CD4-positive, alpha-beta T cell (primary cell): ENCODE results near the gene BTRC. TPM values are rescaled to one million over a fixed set of nuclear protein-coding genes. Genes with fewer than 3 reads are reported as not detected.

Source experiments
- ATAC-seq: fragments of 200-7000 bp; cut with Tn5 transposase; one replicate; pipeline ENCODE4 v1.10.0; 2022; ENCODE audit warnings: mild to moderate bottlenecking; ENCODE audit not compliant: poor library complexity
- CTCF ChIA-PET: fragments of 350-600 bp; sonication (Branson Sonifier 250); formaldehyde crosslinking; loops from one replicate; lab custom pipeline; 2021; ENCODE audit warnings: antibody characterized with exemption, inconsistent platforms; lab: Charles Lee
- POLR2A ChIA-PET: fragments of 350-600 bp; sonication (Branson Sonifier 250); formaldehyde crosslinking; loops from one replicate; lab custom pipeline; 2021; ENCODE audit warnings: antibody characterized with exemption, inconsistent platforms; lab: Charles Lee
- DNase-seq, 14 experiments: peaks; one replicate each; pipeline ENCODE4 v3.0.0-alpha.2; 2013 to 2020; ENCODE audit warnings: mixed read lengths in 2 of 14
- H3K27ac ChIP-seq, 2 donors: one replicate each; pipeline versions ENCODE4 v1.5.1 to v1.7.0; 2013; ENCODE audit warnings: low read length in 2 of 2, low read depth in 1 of 2, mild to moderate bottlenecking in 1 of 2
- H3K27me3 ChIP-seq, 2 experiments: 1 replicate in 1 of 2; 2 replicates in 1 of 2; pipeline versions ENCODE4 v1.6.1 to v1.7.0; 2013; ENCODE audit warnings: low read length in 2 of 2, control low read depth in 1 of 2, mild to moderate bottlenecking in 1 of 2, moderate library complexity in 1 of 2; ENCODE audit not compliant: insufficient read depth in 2 of 2, control insufficient read depth in 1 of 2
- H3K36me3 ChIP-seq: one replicate; pipeline ENCODE4 v1.6.1; 2013; ENCODE audit warnings: low read length, control low read depth; ENCODE audit not compliant: insufficient read depth
- H3K4me1 ChIP-seq: one replicate; pipeline ENCODE4 v1.6.1; 2013; ENCODE audit warnings: low read length, control low read depth; ENCODE audit not compliant: insufficient read depth
- H3K4me3 ChIP-seq: one replicate; pipeline ENCODE4 v1.5.1; 2013; ENCODE audit warnings: mild to moderate bottlenecking, low read length, moderate library complexity
- H3K9me3 ChIP-seq, 2 experiments: 1 replicate in 1 of 2; 2 replicates in 1 of 2; pipeline versions ENCODE4 v1.6.1 to v1.7.0; 2013; ENCODE audit warnings: low read length in 2 of 2, mild to moderate bottlenecking in 2 of 2, control low read depth in 1 of 2, moderate library complexity in 1 of 2; ENCODE audit not compliant: control insufficient read depth in 1 of 2, insufficient read depth in 1 of 2
- H3K27ac Mint-ChIP-seq: one replicate; pipeline ENCODE4 v1.8.0; 2020; ENCODE audit warnings: mixed read lengths
- H3K27me3 Mint-ChIP-seq: one replicate; pipeline ENCODE4 v1.8.0; 2021; ENCODE audit warnings: mixed read lengths
- H3K36me3 Mint-ChIP-seq: one replicate; pipeline ENCODE4 v1.8.0; 2021; ENCODE audit warnings: low read depth, mixed read lengths
- H3K4me1 Mint-ChIP-seq: one replicate; pipeline ENCODE4 v1.8.0; 2021; ENCODE audit warnings: low read depth, mixed read lengths
- H3K4me3 Mint-ChIP-seq: one replicate; pipeline ENCODE4 v1.8.0; 2020; ENCODE audit warnings: mild to moderate bottlenecking, mixed read lengths
- H3K9me3 Mint-ChIP-seq: one replicate; pipeline ENCODE4 v1.8.0; 2020; ENCODE audit warnings: mixed read lengths
- intact Hi-C, 2 experiments: fragments of 100-400 bp; cut with DNase I in 1 of 2; cut with micrococcal nuclease in 1 of 2; formaldehyde crosslinking; loops; one replicate each; pipeline versions ENCODE4 v1.15.1 to v1.9.0; 2023 to 2025; cut with DNase I, micrococcal nuclease
- total RNA-seq, 174 experiments: library from RNA in 2 of 174; stranded (reverse) in 2 of 174; gene quantifications; one replicate each; pipeline ENCODE4 v1.2.3 and lab custom pipeline; 2021 to 2026
- TF ChIP-seq, protein P1 (sequence below): fragments of 200-600 bp; IDR thresholded peaks from one replicate; pipeline ENCODE4 v1.8.0; 2022; ENCODE audit warnings: antibody characterized with exemption, mild to moderate bottlenecking

BTRC gene
- total RNA-seq, 2 experiments from 2014 or later = 13.1 to 13.2 TPM

DNA sequence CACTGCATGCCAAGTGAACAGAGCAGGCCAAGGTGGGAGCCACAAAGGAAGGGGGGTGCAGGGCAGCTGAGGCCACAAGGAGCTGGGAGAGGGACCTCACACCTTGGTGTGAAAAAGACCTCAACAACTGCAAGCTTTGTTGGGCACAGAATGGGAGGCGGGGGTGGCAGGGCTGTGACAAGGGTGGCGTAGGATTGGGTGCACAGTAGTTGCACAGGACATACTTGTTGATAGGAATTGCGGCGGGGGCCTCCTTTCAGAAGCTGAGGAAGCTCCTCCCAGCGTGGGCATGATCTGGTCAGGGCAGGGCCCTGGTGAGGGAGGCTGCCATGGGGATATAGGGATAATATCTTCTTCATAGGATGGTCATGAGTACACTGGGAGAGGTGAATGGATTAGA, 208.3 kb downstream of the BTRC start:
- Mint-ChIP-seq H3K4me1 (peaks cover 23% of the 10 kb centered on the region), H3K36me3 (no peaks in the 10 kb centered on the region), H3K9me3 (no peaks in the 10 kb centered on the region), H3K4me3 (no peak overlapping the region), H3K27me3 (peaks cover 38% of the 10 kb centered on the region), H3K27ac (no peak overlapping the region)
- no peak overlapping the region for H3K4me3 ChIP-seq
- H3K9me3 ChIP-seq = peaks cover 0 to 17% of the 10 kb centered on the region in 2 experiments
- H3K27ac ChIP-seq = no peak overlapping the region
- H3K36me3 ChIP-seq = no peaks in the 10 kb centered on the region
- POLR2A ChIA-PET = interaction anchor here (0.6 kb wide), 1 partner anchor 281 kb away, joined by 3 read pairs; no protein-coding TSS in a partner anchor
- TF ChIP-seq, protein P1, sequence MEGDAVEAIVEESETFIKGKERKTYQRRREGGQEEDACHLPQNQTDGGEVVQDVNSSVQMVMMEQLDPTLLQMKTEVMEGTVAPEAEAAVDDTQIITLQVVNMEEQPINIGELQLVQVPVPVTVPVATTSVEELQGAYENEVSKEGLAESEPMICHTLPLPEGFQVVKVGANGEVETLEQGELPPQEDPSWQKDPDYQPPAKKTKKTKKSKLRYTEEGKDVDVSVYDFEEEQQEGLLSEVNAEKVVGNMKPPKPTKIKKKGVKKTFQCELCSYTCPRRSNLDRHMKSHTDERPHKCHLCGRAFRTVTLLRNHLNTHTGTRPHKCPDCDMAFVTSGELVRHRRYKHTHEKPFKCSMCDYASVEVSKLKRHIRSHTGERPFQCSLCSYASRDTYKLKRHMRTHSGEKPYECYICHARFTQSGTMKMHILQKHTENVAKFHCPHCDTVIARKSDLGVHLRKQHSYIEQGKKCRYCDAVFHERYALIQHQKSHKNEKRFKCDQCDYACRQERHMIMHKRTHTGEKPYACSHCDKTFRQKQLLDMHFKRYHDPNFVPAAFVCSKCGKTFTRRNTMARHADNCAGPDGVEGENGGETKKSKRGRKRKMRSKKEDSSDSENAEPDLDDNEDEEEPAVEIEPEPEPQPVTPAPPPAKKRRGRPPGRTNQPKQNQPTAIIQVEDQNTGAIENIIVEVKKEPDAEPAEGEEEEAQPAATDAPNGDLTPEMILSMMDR = no peak
- no peak for ATAC-seq
- peaks cover 28% of the 10 kb centered on the region for H3K4me1 ChIP-seq
- CTCF ChIA-PET = no interaction called here
- intact Hi-C loops = loop anchor here in 1 of 2 experiments (10.0 kb wide), 1 partner anchor 287 kb away; no protein-coding TSS in a partner anchor
- peaks cover 22 to 23% of the 10 kb centered on the region in 2 experiments for H3K27me3 ChIP-seq
- no peak for DNase-seq

- Histone ChIP-seq H3K27me3 (peaks cover 29% of the 10 kb centered on the region in 2 experiments), H3K36me3 (no peaks in the 10 kb centered on the region), H3K27ac (no peak overlapping the region), H3K4me1 (peaks cover 21% of the 10 kb centered on the region), H3K4me3 (no peak overlapping the region), H3K9me3 (peaks cover 0 to 17% of the 10 kb centered on the region in 2 experiments)
- ChIA-PET POLR2A (no interaction called here), CTCF (no interaction called here)
- Mint-ChIP-seq H3K4me1 (peaks cover 15% of the 10 kb centered on the region), H3K9me3 (no peaks in the 10 kb centered on the region), H3K4me3 (no peak overlapping the region), H3K36me3 (no peaks in the 10 kb centered on the region), H3K27me3 (peaks cover 46% of the 10 kb centered on the region), H3K27ac (no peak overlapping the region)
- intact Hi-C loops = loop anchor here in 1 of 2 experiments (10.0 kb wide), 1 partner anchor 288 kb away; no protein-coding TSS in a partner anchor
- no peak for DNase-seq
- TF ChIP-seq, protein P1 = no peak
- no peak for ATAC-seq
Measured at GRCh38 chr10:101563007-101563406, 209.0 kb downstream of the BTRC start.

DNA sequence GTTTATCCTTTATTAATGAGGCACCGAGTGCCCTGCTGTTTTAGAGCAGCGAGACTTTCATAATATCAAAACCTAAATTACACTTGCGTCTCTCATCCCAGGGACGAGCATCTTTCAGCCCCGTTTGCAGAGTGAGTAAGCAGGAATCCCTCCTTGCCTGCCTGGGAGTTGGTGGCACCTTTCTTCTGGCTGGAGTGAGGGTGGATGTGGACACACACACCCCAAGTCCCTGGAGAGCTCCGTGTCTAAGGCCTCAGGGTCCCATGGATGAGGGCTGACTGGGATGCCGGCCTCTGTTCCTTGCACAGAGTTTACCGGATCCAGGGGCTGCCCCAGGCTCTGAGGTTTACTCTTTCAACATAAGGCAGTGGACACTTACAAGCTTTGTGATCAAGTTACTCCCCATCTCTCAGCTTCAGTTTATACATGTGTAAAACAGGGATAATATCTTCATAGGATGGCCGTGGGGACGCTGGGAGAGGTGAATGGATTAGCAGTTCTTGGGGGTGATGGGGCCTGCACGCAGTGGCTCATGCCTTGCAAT, 209.6 kb downstream of the BTRC start:
- H3K4me1 Mint-ChIP-seq = peaks cover 10% of the 10 kb centered on the region
- TF ChIP-seq, protein P1 = no peak
- peaks cover 51% of the 10 kb centered on the region for H3K27me3 Mint-ChIP-seq
- Histone ChIP-seq H3K27ac (no peak overlapping the region), H3K4me3 (no peak overlapping the region), H3K27me3 (peaks cover 34% of the 10 kb centered on the region in 2 experiments), H3K4me1 (peaks cover 15% of the 10 kb centered on the region), H3K36me3 (no peaks in the 10 kb centered on the region), H3K9me3 (peaks cover 0 to 17% of the 10 kb centered on the region in 2 experiments)
- H3K36me3 Mint-ChIP-seq = no peaks in the 10 kb centered on the region
- H3K27ac Mint-ChIP-seq = no peak overlapping the region
- DNase-seq = no peak
- ChIA-PET POLR2A (no interaction called here), CTCF (no interaction called here)
- intact Hi-C loops = loop anchor here in 1 of 2 experiments (10.0 kb wide), 1 partner anchor 289 kb away; no protein-coding TSS in a partner anchor
- no peak for ATAC-seq
- H3K4me3 Mint-ChIP-seq = no peak overlapping the region
- H3K9me3 Mint-ChIP-seq = no peaks in the 10 kb centered on the region
